OCI-LY3 (cell line): ENCODE measurements around the gene C1QTNF2.

Experiments used
- CTCF ChIP-seq: fragments of 200-600, 300-600 bp; sonication (generic); IDR thresholded peaks from 2 replicates; pipeline ENCODE4 v1.5.1; 2014; ENCODE audit warnings: antibody characterized with exemption, low read length, low read depth
- EZH2phosphoT487 ChIP-seq: fragments of 200-600 bp; shearing (Covaris generic); IDR thresholded peaks from 2 replicates; pipeline ENCODE4 v1.6.1; 2018; ENCODE audit warnings: antibody characterized with exemption, mixed run types, low read depth

GRCh38 chr5:160380041-160380440, 9.6 kb upstream of the C1QTNF2 start:
- TF ChIP-seq CTCF (no peak), EZH2phosphoT487 (no peak)
